Neuronal stem cell (in vitro differentiated cells): Measurements from ENCODE around the gene STAB1.

Source experiments
- DNase-seq: peaks from one replicate; pipeline ENCODE4 v3.0.0-alpha.2; 2013; ENCODE audit warnings: low spot score
- H2AFZ ChIP-seq: one replicate; pipeline ENCODE4 v1.6.1; 2013; ENCODE audit warnings: mild to moderate bottlenecking, low read length, inconsistent platforms
- H2AK5ac ChIP-seq: 2 replicates; pipeline ENCODE4 v1.6.1; 2013; ENCODE audit warnings: low read depth, mild to moderate bottlenecking, inconsistent platforms, low read length, moderate library complexity, mixed read lengths
- H2BK120ac ChIP-seq: 2 replicates; pipeline ENCODE4 v1.6.1; 2013; ENCODE audit warnings: low read depth, mild to moderate bottlenecking, inconsistent platforms, low read length, moderate library complexity, mixed read lengths
- H2BK12ac ChIP-seq: one replicate; pipeline ENCODE4 v1.6.1; 2013; ENCODE audit warnings: low read length, inconsistent platforms
- H2BK15ac ChIP-seq: 2 replicates; pipeline ENCODE4 v1.6.1; 2013; ENCODE audit warnings: mild to moderate bottlenecking, low read length, inconsistent platforms, mixed read lengths
- H2BK5ac ChIP-seq: one replicate; pipeline ENCODE4 v1.6.1; 2013; ENCODE audit warnings: inconsistent platforms, mild to moderate bottlenecking, low read length, moderate library complexity
- H3K14ac ChIP-seq: one replicate; pipeline ENCODE4 v1.6.1; 2013; ENCODE audit warnings: low read length, inconsistent platforms
- H3K18ac ChIP-seq: 2 replicates; pipeline ENCODE4 v1.6.1; 2013; ENCODE audit warnings: low read length, inconsistent platforms
- H3K23ac ChIP-seq: 2 replicates; pipeline ENCODE4 v1.6.1; 2013; ENCODE audit warnings: low read depth, mild to moderate bottlenecking, mixed read lengths, low read length, inconsistent platforms; ENCODE audit not compliant: poor library complexity
- H3K27ac ChIP-seq: replicated peaks from 3 replicates; pipeline ENCODE4 v1.5.1; 2013; ENCODE audit warnings: low read length, inconsistent platforms
- H3K27me3 ChIP-seq, 3 experiments: 2 replicates each; pipeline ENCODE4 v1.6.1; 2013; ENCODE audit warnings: low read length in 3 of 3, mild to moderate bottlenecking in 2 of 3, inconsistent platforms in 1 of 3, low read depth in 1 of 3, mixed read lengths in 1 of 3, moderate library complexity in 1 of 3; ENCODE audit not compliant: control insufficient read depth in 3 of 3, insufficient read depth in 3 of 3
- H3K36me3 ChIP-seq, 2 donors: replicated peaks in 1 of 2; 2 replicates each; pipeline ENCODE4 v1.6.1; 2013; ENCODE audit warnings: low read length in 2 of 2; ENCODE audit not compliant: control insufficient read depth in 2 of 2, insufficient read depth in 2 of 2
- H3K4ac ChIP-seq: 2 replicates; pipeline ENCODE4 v1.6.1; 2013; ENCODE audit warnings: inconsistent platforms, mild to moderate bottlenecking, low read length, moderate library complexity
- H3K4me1 ChIP-seq, 2 donors: 1 replicate in 1 of 2; 2 replicates in 1 of 2; pipeline ENCODE4 v1.6.1; 2013; ENCODE audit warnings: low read length in 2 of 2, low read depth in 1 of 2; ENCODE audit not compliant: control insufficient read depth in 2 of 2, insufficient read depth in 1 of 2
- H3K4me2 ChIP-seq: one replicate; pipeline ENCODE4 v1.6.1; 2013; ENCODE audit warnings: mild to moderate bottlenecking, low read length, inconsistent platforms; ENCODE audit not compliant: insufficient read depth, poor library complexity, severe bottlenecking
- H3K4me3 ChIP-seq, 2 donors: 2 replicates each; pipeline ENCODE4 v1.5.1; 2013; ENCODE audit warnings: low read length in 2 of 2, mild to moderate bottlenecking in 2 of 2, inconsistent platforms in 1 of 2, moderate library complexity in 1 of 2
- H3K79me1 ChIP-seq: one replicate; pipeline ENCODE4 v1.6.1; 2013; ENCODE audit warnings: low read depth, mild to moderate bottlenecking, inconsistent platforms, low read length, moderate library complexity
- H3K9ac ChIP-seq: one replicate; pipeline ENCODE4 v1.6.1; 2013; ENCODE audit warnings: mild to moderate bottlenecking, low read depth, low read length, inconsistent platforms; ENCODE audit not compliant: poor library complexity
- H3K9me3 ChIP-seq, 2 donors: replicated peaks in 1 of 2; 2 replicates each; pipeline versions ENCODE3 to v1.6.1; 2013; ENCODE audit warnings: low read length in 2 of 2, mild to moderate bottlenecking in 2 of 2, inconsistent platforms in 1 of 2, low read depth in 1 of 2, mixed read lengths in 1 of 2, moderate library complexity in 1 of 2; ENCODE audit not compliant: control insufficient read depth in 2 of 2, insufficient read depth in 1 of 2
- H4K8ac ChIP-seq: one replicate; pipeline ENCODE4 v1.6.1; 2013; ENCODE audit warnings: low read depth, mild to moderate bottlenecking, inconsistent platforms, low read length, moderate library complexity
- H4K91ac ChIP-seq: one replicate; pipeline ENCODE4 v1.6.1; 2013; ENCODE audit warnings: low read length, low read depth, mild to moderate bottlenecking, inconsistent platforms; ENCODE audit not compliant: poor library complexity
- WGBS, 2 donors: extraction: QIAGEN DNeasy Blood & Tissue Kit; methylation state at CpG; one replicate each; pipeline ENCODE4 v1.1.7; 2013; ENCODE audit warnings: missing lambda C conversion rate in 2 of 2, mixed read lengths in 1 of 2; ENCODE audit not compliant: insufficient read length in 2 of 2, insufficient replicate concordance in 1 of 2; ENCODE audit errors: extremely low coverage in 2 of 2; 5-methylcytosine and 5-hydroxymethylcytosine counted together

The STAB1 gene

GRCh38 chr3:52456169-52456799 is 38.9 kb upstream of the STAB1 start:
- Histone ChIP-seq H3K4ac (no peak overlapping the region), H2AFZ (peak overlapping the region; percentile 90), H3K4me1 (peaks cover 36 to 37% of the 10 kb centered on the region in 2 donors), H4K91ac (no peak overlapping the region), H3K4me3 (peak overlapping the region; percentile 82 to 95), H2AK5ac (peak overlapping the region; percentile 62), H4K8ac (no peak overlapping the region), H3K9me3 (no peaks in the 10 kb centered on the region), H3K23ac (no peak overlapping the region), H2BK12ac (no peak overlapping the region), H3K4me2 (peak overlapping the region; percentile 72), H3K18ac (peak overlapping the region; percentile 98), H2BK5ac (peak overlapping the region; percentile 14), H3K14ac (no peak overlapping the region), H2BK120ac (no peak overlapping the region), H3K27ac (peak overlapping the region; percentile 60), H3K27me3 (no peaks in the 10 kb centered on the region), H3K79me1 (peaks cover 12% of the 10 kb centered on the region), H3K9ac (peak overlapping the region; percentile 92), H2BK15ac (peak overlapping the region; percentile 18), H3K36me3 (peaks cover 21 to 45% of the 10 kb centered on the region in 2 donors)
- no peak for DNase-seq
- no CpG with 5 or more reads among the region's 13 CpGs for WGBS, 2 donors

GRCh38 chr3:52456800-52457183 is 38.3 kb upstream of the STAB1 start:
- H3K23ac ChIP-seq = no peak overlapping the region
- H2BK15ac ChIP-seq = no peak overlapping the region
- no peak for DNase-seq
- no peak overlapping the region for H3K14ac ChIP-seq
- H2BK120ac ChIP-seq = no peak overlapping the region
- H3K9ac ChIP-seq = peak overlapping the region; percentile 92
- peaks cover 22 to 50% of the 10 kb centered on the region in 2 donors for H3K36me3 ChIP-seq
- peaks cover 32 to 34% of the 10 kb centered on the region in 2 donors for H3K4me1 ChIP-seq
- peak overlapping the region; percentile 60 for H3K27ac ChIP-seq
- H3K79me1 ChIP-seq = peaks cover 12% of the 10 kb centered on the region
- H4K8ac ChIP-seq = no peak overlapping the region
- H3K9me3 ChIP-seq = no peaks in the 10 kb centered on the region
- peak overlapping the region; percentile 90 for H2AFZ ChIP-seq
- no peak overlapping the region for H2BK5ac ChIP-seq
- no peak overlapping the region for H4K91ac ChIP-seq
- peak overlapping the region; percentile 72 for H3K4me2 ChIP-seq
- H3K18ac ChIP-seq = peak overlapping the region; percentile 98
- H2AK5ac ChIP-seq = peak overlapping the region; percentile 16
- H3K4me3 ChIP-seq = peak overlapping the region; percentile 82 to 95
- H3K4ac ChIP-seq = no peak overlapping the region
- no peak overlapping the region for H2BK12ac ChIP-seq
- WGBS, 2 donors = no CpG with 5 or more reads among the region's 5 CpGs
- H3K27me3 ChIP-seq = no peaks in the 10 kb centered on the region

DNA sequence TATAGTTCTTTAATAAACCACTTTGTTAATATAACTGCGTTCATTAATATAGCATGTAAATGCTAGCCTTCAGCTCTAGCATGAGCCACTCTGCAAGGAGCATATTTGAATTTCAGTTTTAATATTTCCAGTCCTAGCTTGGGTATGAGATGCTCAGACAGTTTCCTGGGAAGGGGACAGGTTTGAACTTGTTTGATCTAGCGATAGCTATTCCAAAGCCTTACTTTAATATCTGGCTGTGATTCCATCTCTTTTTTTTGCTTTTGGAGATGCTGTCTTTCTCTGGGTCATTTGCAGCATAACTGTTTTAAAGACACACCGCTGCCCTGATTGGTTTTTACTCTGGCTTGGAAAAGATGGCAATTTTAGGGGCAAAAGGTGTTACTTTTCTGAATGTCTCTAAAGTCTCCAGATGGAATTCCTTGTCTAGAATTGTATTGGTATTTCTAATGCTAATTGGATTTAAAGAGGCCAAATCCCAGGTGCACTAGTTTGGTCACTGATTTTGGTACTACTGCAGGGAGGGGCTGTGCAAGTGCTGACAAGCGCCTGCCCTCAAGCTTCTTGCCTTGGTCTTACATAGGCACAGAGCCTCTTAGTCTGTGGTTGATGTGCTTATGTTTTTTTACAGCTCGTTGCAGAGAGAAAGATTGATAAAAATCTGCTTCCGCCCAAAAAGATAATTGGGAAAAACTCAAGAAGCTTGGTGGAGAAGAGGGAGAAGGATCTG is 36.9 kb upstream of the STAB1 start:
- no peak overlapping the region for H3K4ac ChIP-seq
- H2BK12ac ChIP-seq = no peak overlapping the region
- no peaks in the 10 kb centered on the region for H3K27me3 ChIP-seq
- H2BK5ac ChIP-seq = no peak overlapping the region
- no CpG with 5 or more reads among the region's 6 CpGs for WGBS, 2 donors
- H2AK5ac ChIP-seq = no peak overlapping the region
- H3K36me3 ChIP-seq = peaks cover 28 to 64% of the 10 kb centered on the region in 2 donors
- no peak overlapping the region for H4K91ac ChIP-seq
- H3K4me1 ChIP-seq = peaks cover 23 to 25% of the 10 kb centered on the region in 2 donors
- H3K9me3 ChIP-seq = no peaks in the 10 kb centered on the region
- no peak overlapping the region for H3K23ac ChIP-seq
- no peak overlapping the region for H3K14ac ChIP-seq
- H3K4me3 ChIP-seq = no peak overlapping the region
- peaks cover 12% of the 10 kb centered on the region for H3K79me1 ChIP-seq
- no peak overlapping the region for H2BK120ac ChIP-seq
- H3K4me2 ChIP-seq = no peak overlapping the region
- no peak overlapping the region for H3K27ac ChIP-seq
- H3K18ac ChIP-seq = no peak overlapping the region
- DNase-seq = no peak
- no peak overlapping the region for H2BK15ac ChIP-seq
- no peak overlapping the region for H4K8ac ChIP-seq
- H2AFZ ChIP-seq = no peak overlapping the region
- no peak overlapping the region for H3K9ac ChIP-seq

DNA sequence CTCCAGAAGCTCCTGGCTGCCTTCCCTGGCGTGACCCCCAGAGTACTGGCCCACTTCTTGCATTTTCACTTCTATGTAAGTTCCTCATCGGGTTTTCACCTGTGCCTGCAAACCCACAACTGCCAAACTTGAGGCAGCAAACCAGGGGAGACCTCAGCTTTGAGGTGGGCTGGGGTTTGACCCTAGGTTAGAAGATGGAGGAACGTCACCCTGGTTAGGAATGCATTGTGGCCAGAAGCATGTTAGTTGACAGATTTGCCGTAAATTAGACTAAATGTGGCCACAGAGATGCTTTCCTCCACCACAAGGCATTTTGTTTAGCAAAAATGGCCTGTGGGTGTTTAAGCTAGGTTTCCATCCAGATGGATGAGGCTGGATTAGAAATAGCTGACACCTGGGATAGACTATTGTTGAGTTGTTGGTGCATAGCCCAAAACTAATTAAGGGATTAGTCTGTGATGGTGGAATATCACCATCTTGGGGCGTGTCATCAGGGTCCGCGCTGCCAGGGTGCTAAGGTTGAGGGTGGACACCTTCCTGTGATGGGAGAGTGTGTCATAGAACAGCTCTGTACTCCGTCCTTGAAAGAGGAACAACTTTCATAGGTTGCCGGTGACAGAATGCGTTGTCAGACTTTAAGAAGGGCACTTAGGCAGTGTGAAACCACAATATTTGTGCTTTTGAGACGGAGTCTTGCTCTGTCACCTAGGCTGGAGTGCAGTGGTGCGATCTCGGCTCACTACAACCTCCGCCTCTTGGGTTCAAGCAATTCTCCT is 36.2 kb upstream of the STAB1 start:
- H2BK15ac ChIP-seq = no peak overlapping the region
- no peak overlapping the region for H4K8ac ChIP-seq
- H3K27ac ChIP-seq = no peak overlapping the region
- no peak overlapping the region for H2BK12ac ChIP-seq
- H3K4me3 ChIP-seq = peak overlapping the region in 1 of 2 donors; percentile 54
- H3K36me3 ChIP-seq = peaks cover 28 to 71% of the 10 kb centered on the region in 2 donors
- no peak overlapping the region for H2AFZ ChIP-seq
- peaks cover 14% of the 10 kb centered on the region for H3K79me1 ChIP-seq
- H2AK5ac ChIP-seq = no peak overlapping the region
- H3K23ac ChIP-seq = no peak overlapping the region
- H3K4ac ChIP-seq = no peak overlapping the region
- H3K14ac ChIP-seq = no peak overlapping the region
- H2BK120ac ChIP-seq = no peak overlapping the region
- no peak overlapping the region for H4K91ac ChIP-seq
- no peak for DNase-seq
- no peak overlapping the region for H3K9ac ChIP-seq
- no peak overlapping the region for H3K18ac ChIP-seq
- no peaks in the 10 kb centered on the region for H3K27me3 ChIP-seq
- H3K4me2 ChIP-seq = no peak overlapping the region
- no CpG with 5 or more reads among the region's 14 CpGs for WGBS, 2 donors
- H3K4me1 ChIP-seq = peaks cover 18 to 19% of the 10 kb centered on the region in 2 donors
- H3K9me3 ChIP-seq = no peaks in the 10 kb centered on the region
- no peak overlapping the region for H2BK5ac ChIP-seq
